Neural cell (in vitro differentiated cells): Measurements from ENCODE around the gene OLIG1.

Experiments used
- CTCF ChIP-seq: fragments of 450-650 bp; IDR thresholded peaks from 2 replicates; pipeline ENCODE4 v1.5.1; 2014; ENCODE audit warnings: antibody characterized with exemption, mild to moderate bottlenecking, moderate library complexity; ENCODE audit not compliant: poor library complexity, severe bottlenecking
- EZH2 ChIP-seq: fragments of 200-600, 300-800 bp; shearing (Covaris generic), sonication (generic); IDR thresholded peaks from 2 replicates; pipeline ENCODE4 v1.6.1; 2014; ENCODE audit warnings: antibody characterized with exemption, low read length, borderline replicate concordance, mild to moderate bottlenecking; ENCODE audit not compliant: insufficient read depth, poor library complexity, severe bottlenecking
- POLR2AphosphoS5 ChIP-seq: IDR thresholded peaks from 2 replicates; pipeline ENCODE4 v1.6.1; 2012
- SMC3 ChIP-seq: fragments of 450-650 bp; conservative IDR thresholded peaks from 2 replicates; pipeline ENCODE4 v1.6.1; 2014; ENCODE audit warnings: antibody characterized with exemption, mild to moderate bottlenecking, moderate library complexity; ENCODE audit not compliant: poor library complexity
- TAF1 ChIP-seq: IDR thresholded peaks from 2 replicates; pipeline ENCODE4 v1.6.1; 2012; ENCODE audit warnings: low read depth

- TF ChIP-seq CTCF (no peak), POLR2AphosphoS5 (no peak), TAF1 (no peak), SMC3 (no peak), EZH2 (no peak)
Measured at GRCh38 chr21:33058527-33058926, 11.4 kb upstream of the OLIG1 start.
